ENCODE results near the gene CD5L.

GRCh38 chr1:157862114-157863070, 20.8 kb upstream of the CD5L start:
- TF ChIP-seq CTCF (conservative IDR thresholded peaks at IDR 0.05; ENCODE audit: low read length) (peak; percentile 35), EZH2phosphoT487 (IDR thresholded peaks at IDR 0.05; ENCODE audit: borderline replicate concordance) (no peak)

All from Loucy (cell line).